NT2/D1 (cell line): Measurements from ENCODE around the gene EDA.

ENCODE experiments used
- SUZ12 ChIP-seq: IDR thresholded peaks from 2 replicates; pipeline ENCODE4 v1.6.1; 2011; ENCODE audit not compliant: insufficient read length, insufficient read depth; ENCODE audit errors: extremely low read depth
- YY1 ChIP-seq: IDR thresholded peaks from 2 replicates; pipeline ENCODE4 v1.6.1; 2011; ENCODE audit not compliant: insufficient read length, insufficient read depth
- ZNF274 ChIP-seq: IDR thresholded peaks from 2 replicates; pipeline ENCODE4 v1.6.1; 2011; ENCODE audit warnings: mild to moderate bottlenecking, low read depth, low read length

GRCh38 chrX:70039758-70040157, 423.8 kb downstream of the EDA start:
- TF ChIP-seq SUZ12 (no peak), ZNF274 (no peak), YY1 (no peak)
